HFF-Myc (cell line): ENCODE data around the gene CTNNB1.

Experiments used
- DNase-seq: peaks from one replicate; pipeline ENCODE4 v3.0.0-alpha.2; 2011; ENCODE audit warnings: low read depth; ENCODE audit errors: extremely low read depth
- H3K4me3 ChIP-seq: replicated peaks from 2 replicates; pipeline ENCODE4 v1.5.1; 2011; ENCODE audit warnings: low read depth, mild to moderate bottlenecking, control low read depth, low read length
- CTCF ChIP-seq: IDR thresholded peaks from 2 replicates; pipeline ENCODE4 v1.5.1; 2012; ENCODE audit warnings: mild to moderate bottlenecking, low read depth, low read length, control low read depth; ENCODE audit errors: missing control alignments

Gene CTNNB1

DNA sequence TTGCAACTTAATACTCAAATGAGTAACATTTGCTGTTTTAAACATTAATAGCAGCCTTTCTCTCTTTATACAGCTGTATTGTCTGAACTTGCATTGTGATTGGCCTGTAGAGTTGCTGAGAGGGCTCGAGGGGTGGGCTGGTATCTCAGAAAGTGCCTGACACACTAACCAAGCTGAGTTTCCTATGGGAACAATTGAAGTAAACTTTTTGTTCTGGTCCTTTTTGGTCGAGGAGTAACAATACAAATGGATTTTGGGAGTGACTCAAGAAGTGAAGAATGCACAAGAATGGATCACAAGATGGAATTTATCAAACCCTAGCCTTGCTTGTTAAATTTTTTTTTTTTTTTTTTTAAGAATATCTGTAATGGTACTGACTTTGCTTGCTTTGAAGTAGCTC, 40.3 kb downstream of the CTNNB1 start:
- no peak for TF ChIP-seq CTCF
- H3K4me3 ChIP-seq: no peak overlapping the region
- no peak for DNase-seq

GRCh38 chr3:41241161-41241560, 41.9 kb downstream of the CTNNB1 start:
- H3K4me3 ChIP-seq: no peak overlapping the region
- TF ChIP-seq CTCF: no peak
- no peak for DNase-seq

DNA sequence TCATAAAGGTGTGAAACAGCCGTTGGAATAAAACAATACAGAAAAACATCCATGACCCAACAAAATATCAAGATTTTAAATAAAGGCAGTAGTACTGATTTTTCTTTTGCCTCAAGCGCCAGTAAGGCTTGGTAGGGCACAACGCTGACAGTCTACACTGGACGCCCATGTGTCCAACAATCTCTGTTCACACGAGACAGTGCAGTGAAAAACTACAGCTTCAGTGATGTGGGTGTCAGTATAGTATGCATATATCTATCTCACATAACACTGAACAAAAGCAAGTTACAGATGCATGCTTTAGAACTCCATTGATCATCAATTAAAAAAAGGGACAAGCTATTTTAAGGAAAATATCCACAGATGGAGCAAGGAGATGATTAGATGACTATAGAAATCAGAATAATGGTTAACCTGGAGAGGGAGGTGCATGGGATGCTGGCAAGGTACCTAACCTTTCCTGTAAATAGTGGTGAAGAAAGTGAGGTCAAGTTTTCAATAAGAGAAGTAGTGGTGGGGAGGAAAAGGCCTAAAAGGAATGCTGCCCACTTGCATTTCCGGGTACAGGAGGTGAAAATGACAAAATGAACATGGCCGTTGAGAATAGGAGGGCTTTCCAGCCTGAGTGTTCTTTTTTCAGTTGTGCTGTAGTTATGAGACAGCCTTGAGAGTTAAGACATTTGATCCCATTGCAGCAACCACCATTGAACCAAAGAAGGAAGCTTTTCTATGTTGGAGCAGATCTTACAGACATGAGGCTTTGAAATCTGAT, 42.7 kb downstream of the CTNNB1 start:
- no peak for TF ChIP-seq CTCF
- no peak for DNase-seq
- H3K4me3 ChIP-seq: no peak overlapping the region

GRCh38 chr3:41243183-41243582, 43.9 kb downstream of the CTNNB1 start:
- no peak overlapping the region for H3K4me3 ChIP-seq
- DNase-seq: no peak
- no peak for TF ChIP-seq CTCF

DNA sequence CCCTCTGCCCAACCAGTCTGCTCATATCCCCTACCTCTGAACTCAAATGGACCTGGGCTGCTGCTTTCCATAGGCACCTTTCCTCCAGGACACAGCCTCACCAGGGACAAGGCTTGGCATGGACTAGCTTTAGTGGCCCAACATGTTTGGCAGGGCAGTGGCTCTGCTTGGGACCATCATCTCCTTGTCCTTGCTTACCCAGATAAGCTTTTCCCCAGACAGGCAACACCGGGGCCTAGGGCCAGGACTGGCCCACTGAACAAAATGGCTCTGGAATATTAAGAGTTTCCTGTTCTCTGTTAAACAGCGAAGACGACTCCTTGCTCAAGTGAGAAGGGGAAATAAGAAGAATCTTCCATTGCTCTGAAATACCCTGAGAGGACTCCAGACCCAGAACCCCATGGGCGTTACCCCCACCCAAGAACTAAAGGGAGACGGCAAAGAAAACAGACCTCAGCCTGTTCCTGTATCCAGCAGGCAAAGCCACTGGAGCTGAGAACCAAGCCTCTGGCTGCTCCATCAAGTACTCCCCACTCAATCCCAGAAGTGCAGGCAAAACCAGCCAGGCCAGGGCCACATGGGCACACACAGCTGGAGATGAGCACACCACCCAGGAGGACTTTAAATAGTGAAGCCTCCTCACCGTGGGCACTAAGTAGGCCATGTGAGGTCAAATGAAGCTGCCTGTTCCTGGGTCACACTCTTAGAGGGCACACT, 45.5 kb downstream of the CTNNB1 start:
- no peak overlapping the region for H3K4me3 ChIP-seq
- no peak for TF ChIP-seq CTCF
- DNase-seq: no peak

DNA sequence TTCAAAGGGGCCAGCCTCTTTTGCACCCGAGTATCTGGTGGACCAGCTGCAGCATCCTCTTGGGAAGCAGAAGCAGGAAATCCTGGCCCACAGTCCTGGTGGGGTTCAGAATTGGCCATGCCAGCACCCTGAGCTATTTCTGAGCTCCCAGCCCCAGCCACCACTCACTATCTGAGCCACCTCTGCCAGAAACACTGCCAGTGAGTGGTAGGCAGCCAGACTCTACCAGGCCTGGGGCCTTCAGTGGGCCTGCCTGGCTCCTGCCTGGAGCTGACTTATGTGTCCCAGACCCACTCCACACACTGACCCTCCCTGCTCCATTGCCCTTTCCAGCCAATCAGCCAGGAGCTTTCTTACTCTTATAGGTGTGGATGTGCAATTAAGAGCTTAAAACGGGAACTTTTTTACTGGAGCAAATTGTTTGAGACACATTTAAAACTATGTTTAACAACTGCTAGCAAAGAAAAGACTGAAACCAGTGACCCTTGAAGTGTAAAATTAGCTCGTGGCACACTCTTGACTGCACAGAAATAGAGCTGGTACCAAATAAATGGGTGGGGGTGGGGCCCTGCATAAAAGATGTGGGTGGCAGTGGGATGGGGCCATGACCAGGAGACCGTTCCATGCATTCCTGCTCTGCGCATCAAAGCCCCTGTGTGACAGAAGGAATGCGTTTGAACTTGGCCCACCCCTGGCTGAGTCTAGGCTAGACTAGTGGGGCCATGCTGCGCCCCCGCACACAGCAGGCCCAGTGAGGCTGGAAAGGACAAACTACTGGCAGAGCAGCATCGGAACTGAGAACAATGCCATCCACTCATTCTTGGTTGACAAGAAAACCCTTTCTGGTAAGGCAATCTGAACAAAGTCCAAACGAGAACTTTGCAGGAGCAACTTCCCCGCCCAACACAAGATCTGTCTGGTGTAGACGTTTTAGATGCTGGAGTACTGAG, 48.0 kb downstream of the CTNNB1 start:
- DNase-seq: no peak
- no peak for TF ChIP-seq CTCF
- H3K4me3 ChIP-seq: no peak overlapping the region
